Measurements from ENCODE around the gene CPSF3.

DNA sequence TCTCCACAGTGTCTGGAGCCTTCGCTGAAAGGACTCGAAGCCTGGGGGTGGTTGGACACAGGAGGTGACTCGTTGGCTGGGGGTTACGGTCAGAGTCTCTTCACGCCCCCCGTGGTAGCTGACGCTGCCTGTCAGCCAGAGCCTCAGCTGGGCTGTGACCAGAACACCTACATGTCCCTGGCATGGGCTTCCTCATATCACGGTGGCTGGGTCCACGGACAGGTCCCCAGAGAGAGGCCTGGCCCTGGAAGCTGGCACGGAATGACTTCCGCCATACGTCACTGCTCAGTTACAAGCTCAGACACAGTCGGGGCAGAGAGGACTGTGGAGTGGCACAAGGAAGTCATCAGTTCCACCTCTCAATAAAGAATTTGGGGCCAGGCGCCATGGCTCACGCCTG lies 28.6 kb upstream of the CPSF3 start:
- TF ChIP-seq, protein P1, sequence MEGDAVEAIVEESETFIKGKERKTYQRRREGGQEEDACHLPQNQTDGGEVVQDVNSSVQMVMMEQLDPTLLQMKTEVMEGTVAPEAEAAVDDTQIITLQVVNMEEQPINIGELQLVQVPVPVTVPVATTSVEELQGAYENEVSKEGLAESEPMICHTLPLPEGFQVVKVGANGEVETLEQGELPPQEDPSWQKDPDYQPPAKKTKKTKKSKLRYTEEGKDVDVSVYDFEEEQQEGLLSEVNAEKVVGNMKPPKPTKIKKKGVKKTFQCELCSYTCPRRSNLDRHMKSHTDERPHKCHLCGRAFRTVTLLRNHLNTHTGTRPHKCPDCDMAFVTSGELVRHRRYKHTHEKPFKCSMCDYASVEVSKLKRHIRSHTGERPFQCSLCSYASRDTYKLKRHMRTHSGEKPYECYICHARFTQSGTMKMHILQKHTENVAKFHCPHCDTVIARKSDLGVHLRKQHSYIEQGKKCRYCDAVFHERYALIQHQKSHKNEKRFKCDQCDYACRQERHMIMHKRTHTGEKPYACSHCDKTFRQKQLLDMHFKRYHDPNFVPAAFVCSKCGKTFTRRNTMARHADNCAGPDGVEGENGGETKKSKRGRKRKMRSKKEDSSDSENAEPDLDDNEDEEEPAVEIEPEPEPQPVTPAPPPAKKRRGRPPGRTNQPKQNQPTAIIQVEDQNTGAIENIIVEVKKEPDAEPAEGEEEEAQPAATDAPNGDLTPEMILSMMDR (conservative IDR thresholded peaks at IDR 0.05), result no peak
- no peak for TF ChIP-seq ZFX (IDR thresholded peaks at IDR 0.05)
